ENCODE results near the gene PDK4.

The PDK4 gene

GRCh38 chr7:95602421-95602820, 6.1 kb upstream of the PDK4 start:
- no peak for DNase-seq
- no peak for TF ChIP-seq CTCF (IDR thresholded peaks at IDR 0.05; ENCODE audit: low read depth, low read length, missing control alignments)
- H3K27ac ChIP-seq: no peak overlapping the region
- no peaks in the 10 kb centered on the region for H3K27me3 ChIP-seq (replicated peaks)
- no peak overlapping the region for H3K4me3 ChIP-seq (ENCODE audit: low read depth, low read length)
- in situ Hi-C loops (cut with HindIII; ENCODE audit: low pct_ligation_motif_present, low sequenced_read_pairs): no loop called here
- H3K36me3 ChIP-seq (replicated peaks): no peaks in the 10 kb centered on the region

GRCh38 chr7:95601316-95601715, 5.0 kb upstream of the PDK4 start:
- no peak for TF ChIP-seq CTCF (IDR thresholded peaks at IDR 0.05; ENCODE audit: low read depth, low read length, missing control alignments)

GRCh38 chr7:95599069-95599468, 2.8 kb upstream of the PDK4 start:
- H3K4me3 ChIP-seq (ENCODE audit: low read depth, low read length): no peak overlapping the region
- in situ Hi-C loops (cut with HindIII; ENCODE audit: low pct_ligation_motif_present, low sequenced_read_pairs): no loop called here
- no peak for TF ChIP-seq CTCF (IDR thresholded peaks at IDR 0.05; ENCODE audit: low read depth, low read length, missing control alignments)
- H3K27me3 ChIP-seq (replicated peaks): no peaks in the 10 kb centered on the region
- DNase-seq: no peak
- H3K27ac ChIP-seq: no peak overlapping the region
- H3K36me3 ChIP-seq (replicated peaks): no peaks in the 10 kb centered on the region

More at GRCh38 chr7:95601316-95601715, 5.0 kb upstream of the PDK4 start:
- in situ Hi-C loops (cut with HindIII; ENCODE audit: low pct_ligation_motif_present, low sequenced_read_pairs): no loop called here
- Histone ChIP-seq H3K27me3 (replicated peaks) (no peaks in the 10 kb centered on the region), H3K36me3 (replicated peaks) (no peaks in the 10 kb centered on the region), H3K27ac (no peak overlapping the region), H3K4me3 (ENCODE audit: low read depth, low read length) (no peak overlapping the region)
- no peak for DNase-seq

GRCh38 chr7:95598511-95598910, 2.2 kb upstream of the PDK4 start:
- no peak overlapping the region for H3K27ac ChIP-seq
- H3K36me3 ChIP-seq (replicated peaks): no peaks in the 10 kb centered on the region
- no peak overlapping the region for H3K4me3 ChIP-seq (ENCODE audit: low read depth, low read length)
- in situ Hi-C loops (cut with HindIII; ENCODE audit: low pct_ligation_motif_present, low sequenced_read_pairs): no loop called here
- TF ChIP-seq CTCF (IDR thresholded peaks at IDR 0.05; ENCODE audit: low read depth, low read length, missing control alignments): no peak
- no peak for DNase-seq
- no peaks in the 10 kb centered on the region for H3K27me3 ChIP-seq (replicated peaks)

- H3K36me3 ChIP-seq (replicated peaks): no peaks in the 10 kb centered on the region
- TF ChIP-seq CTCF (IDR thresholded peaks at IDR 0.05; ENCODE audit: low read depth, low read length, missing control alignments): no peak
- DNase-seq: no peak
- H3K27ac ChIP-seq: no peak overlapping the region
- in situ Hi-C loops (cut with HindIII; ENCODE audit: low pct_ligation_motif_present, low sequenced_read_pairs): no loop called here
- no peaks in the 10 kb centered on the region for H3K27me3 ChIP-seq (replicated peaks)
- peak overlapping the region; percentile 77 for H3K4me3 ChIP-seq (ENCODE audit: low read depth, low read length)
Observed at GRCh38 chr7:95595746-95596197, 544 bp downstream of the PDK4 start.

- Histone ChIP-seq H3K27me3 (replicated peaks) (no peaks in the 10 kb centered on the region), H3K4me3 (ENCODE audit: low read depth, low read length) (no peak overlapping the region), H3K27ac (no peak overlapping the region), H3K36me3 (replicated peaks) (no peaks in the 10 kb centered on the region)
- no peak for DNase-seq
- in situ Hi-C loops (cut with HindIII; ENCODE audit: low pct_ligation_motif_present, low sequenced_read_pairs): no loop called here
- no peak for TF ChIP-seq CTCF (IDR thresholded peaks at IDR 0.05; ENCODE audit: low read depth, low read length, missing control alignments)
Observed at GRCh38 chr7:95594185-95594584, 2.1 kb downstream of the PDK4 start.

All from brain microvascular endothelial cell (primary cell).